Endodermal cell (in vitro differentiated cells): ENCODE results near the gene F2RL3. TPM values are rescaled to one million over a fixed set of nuclear protein-coding genes. Genes with fewer than 3 reads are reported as not detected.

Experiments
- DNase-seq: peaks from one replicate; pipeline ENCODE4 v3.0.0-alpha.2; 2017
- H3K27ac ChIP-seq: 2 replicates; pipeline ENCODE4 v1.5.1; 2013; ENCODE audit warnings: mild to moderate bottlenecking, low read depth, low read length, moderate library complexity
- H3K27me3 ChIP-seq: 2 replicates; pipeline ENCODE4 v1.6.1; 2013; ENCODE audit warnings: mild to moderate bottlenecking, low read length, moderate library complexity; ENCODE audit not compliant: insufficient read depth, control insufficient read depth, poor library complexity, severe bottlenecking
- H3K36me3 ChIP-seq: 2 replicates; pipeline ENCODE4 v1.7.0; 2013; ENCODE audit warnings: mild to moderate bottlenecking, low read length, moderate library complexity; ENCODE audit not compliant: control insufficient read depth, insufficient read depth
- H3K4me1 ChIP-seq: one replicate; pipeline ENCODE4 v1.7.0; 2013; ENCODE audit warnings: low read length; ENCODE audit not compliant: control insufficient read depth, insufficient read depth
- H3K4me3 ChIP-seq: 2 replicates; pipeline ENCODE4 v1.5.1; 2013; ENCODE audit warnings: mild to moderate bottlenecking, low read length, moderate library complexity
- H3K9ac ChIP-seq: 2 replicates; pipeline ENCODE4 v1.6.1; 2013; ENCODE audit warnings: mild to moderate bottlenecking, low read length, moderate library complexity; ENCODE audit not compliant: poor library complexity, severe bottlenecking; ENCODE audit errors: extremely low read depth
- H3K9me3 ChIP-seq: 2 replicates; pipeline ENCODE4 v1.6.1; 2013; ENCODE audit warnings: mild to moderate bottlenecking, low read length, moderate library complexity; ENCODE audit not compliant: control insufficient read depth
- H3K27ac Mint-ChIP-seq: 2 replicates; pipeline ENCODE4 v1.8.0; 2020; ENCODE audit warnings: mixed read lengths
- H3K27me3 Mint-ChIP-seq: 2 replicates; pipeline ENCODE4 v1.8.0; 2021; ENCODE audit warnings: mild to moderate bottlenecking, mixed read lengths; ENCODE audit not compliant: insufficient read depth
- H3K36me3 Mint-ChIP-seq: 2 replicates; pipeline ENCODE4 v1.8.0; 2020; ENCODE audit warnings: low read depth, mixed read lengths
- H3K4me1 Mint-ChIP-seq: 2 replicates; pipeline ENCODE4 v1.8.0; 2020; ENCODE audit warnings: mixed read lengths
- H3K4me3 Mint-ChIP-seq: 2 replicates; pipeline ENCODE4 v1.8.0; 2020; ENCODE audit warnings: mild to moderate bottlenecking, moderate library complexity, mixed read lengths
- H3K9me3 Mint-ChIP-seq: 2 replicates; pipeline ENCODE4 v1.8.0; 2020; ENCODE audit warnings: mild to moderate bottlenecking, mixed read lengths
- CTCF ChIP-seq: fragments of 200-600 bp; sonication (generic); conservative IDR thresholded peaks from 2 replicates; pipeline ENCODE4 v1.5.0; 2021; ENCODE audit warnings: antibody characterized with exemption, mild to moderate bottlenecking
- WGBS, 2 experiments: methylation state at CpG; one replicate each; pipeline versions ENCODE4 v1.1.5 to v1.1.7; 2013; ENCODE audit warnings: missing lambda C conversion rate in 2 of 2, mixed read lengths in 1 of 2; ENCODE audit not compliant: insufficient coverage in 1 of 2, insufficient read length in 1 of 2; 5-methylcytosine and 5-hydroxymethylcytosine counted together
- total RNA-seq, 2 donors: library from RNA; stranded (reverse); fragmentation: NEBNext Ultra II Directional in 1 of 2; extraction: Animal tissue kit (Norgen Biotek cat#: 25700) in 1 of 2; gene quantifications; 2 replicates in 1 of 2; 3 replicates in 1 of 2; pipeline ENCODE4 v1.2.1, GENCODE V29; 2021

F2RL3 gene
- total RNA-seq, 2 donors from 2014 or later, result not detected

- H3K9me3 ChIP-seq, result no peaks in the 10 kb centered on the region
- Mint-ChIP-seq H3K4me1 (no peaks in the 10 kb centered on the region), H3K9me3 (no peaks in the 10 kb centered on the region), H3K4me3 (no peak overlapping the region), H3K27me3 (peaks cover 9% of the 10 kb centered on the region), H3K27ac (no peak overlapping the region), H3K36me3 (no peaks in the 10 kb centered on the region)
- WGBS, 2 experiments, result 92 to 95% methylated on average over 10 to 18 of the region's 19 CpGs
- no peak for DNase-seq
- H3K27ac ChIP-seq, result no peak overlapping the region
- H3K4me1 ChIP-seq, result no peaks in the 10 kb centered on the region
- H3K9ac ChIP-seq, result no peak overlapping the region
- no peak overlapping the region for H3K4me3 ChIP-seq
- peaks cover 21% of the 10 kb centered on the region for H3K27me3 ChIP-seq
- no peak for TF ChIP-seq CTCF
- H3K36me3 ChIP-seq, result no peaks in the 10 kb centered on the region
Observed at GRCh38 chr19:16892868-16893685, 4.3 kb downstream of the F2RL3 start.

GRCh38 chr19:16893686-16893989, 4.8 kb downstream of the F2RL3 start:
- Mint-ChIP-seq H3K9me3 (no peaks in the 10 kb centered on the region), H3K27ac (no peak overlapping the region)
- H3K9ac ChIP-seq, result no peak overlapping the region

GRCh38 chr19:16894080-16894479, 5.3 kb downstream of the F2RL3 start:
- 73 to 78% methylated on average over 5 to 7 of the region's 7 CpGs for WGBS, 2 experiments
- H3K36me3 ChIP-seq, result no peaks in the 10 kb centered on the region
- H3K4me3 ChIP-seq, result no peak overlapping the region
- no peaks in the 10 kb centered on the region for H3K9me3 Mint-ChIP-seq
- H3K4me1 ChIP-seq, result no peaks in the 10 kb centered on the region
- H3K27me3 Mint-ChIP-seq, result peaks cover 19% of the 10 kb centered on the region
- TF ChIP-seq CTCF, result no peak
- H3K9ac ChIP-seq, result no peak overlapping the region
- H3K4me3 Mint-ChIP-seq, result no peak overlapping the region
- H3K36me3 Mint-ChIP-seq, result no peaks in the 10 kb centered on the region
- H3K27ac ChIP-seq, result no peak overlapping the region
- peaks cover 31% of the 10 kb centered on the region for H3K27me3 ChIP-seq
- H3K9me3 ChIP-seq, result no peaks in the 10 kb centered on the region
- H3K4me1 Mint-ChIP-seq, result no peaks in the 10 kb centered on the region
- DNase-seq, result no peak
- H3K27ac Mint-ChIP-seq, result no peak overlapping the region

More at GRCh38 chr19:16893686-16893989, 4.8 kb downstream of the F2RL3 start:
- Histone ChIP-seq H3K9me3 (no peaks in the 10 kb centered on the region), H3K27ac (no peak overlapping the region), H3K4me1 (no peaks in the 10 kb centered on the region), H3K4me3 (no peak overlapping the region), H3K36me3 (no peaks in the 10 kb centered on the region), H3K27me3 (peaks cover 26% of the 10 kb centered on the region)
- DNase-seq, result no peak
- no peaks in the 10 kb centered on the region for H3K36me3 Mint-ChIP-seq
- no peak for TF ChIP-seq CTCF
- WGBS, 2 experiments, result 89% methylated on average over 10 to 14 of the region's 14 CpGs
- H3K4me3 Mint-ChIP-seq, result no peak overlapping the region
- no peaks in the 10 kb centered on the region for H3K4me1 Mint-ChIP-seq
- peaks cover 15% of the 10 kb centered on the region for H3K27me3 Mint-ChIP-seq
